NB4 (cell line): ENCODE measurements around the gene LILRA6.
A peak's percentile ranks its signal among the peaks of the same experiment; 100 is the strongest.

Experiments used
- CTCF ChIP-seq: IDR thresholded peaks from one replicate; pipeline ENCODE4 v1.5.1; 2012; ENCODE audit warnings: low read depth, low read length
- MYC ChIP-seq: IDR thresholded peaks from 2 replicates; pipeline ENCODE4 v1.6.1; 2011; ENCODE audit warnings: low read depth, low read length
- POLR2A ChIP-seq: IDR thresholded peaks from 2 replicates; pipeline ENCODE4 v1.6.1; 2011; ENCODE audit warnings: mild to moderate bottlenecking; ENCODE audit not compliant: insufficient read length; ENCODE audit errors: extremely low read depth

GRCh38 chr19:54189735-54190502, 52.7 kb downstream of the LILRA6 start:
- TF ChIP-seq CTCF (no peak), POLR2A (peak; percentile 58), MYC (peak; percentile 70)
